Measurements from ENCODE around the gene SLC25A21.

Gene SLC25A21

GRCh38 chr14:37129047-37129446, 43.4 kb downstream of the SLC25A21 start:
- H3K27ac ChIP-seq (ENCODE audit: low read depth, low read length) = no peak overlapping the region
- no peak overlapping the region for H3K4me3 ChIP-seq (ENCODE audit: low read length)
- no peak overlapping the region for H3K9ac ChIP-seq (ENCODE audit: low read length)
- no peaks in the 10 kb centered on the region for H3K27me3 ChIP-seq (ENCODE audit: control insufficient read depth, insufficient read depth, low read length)
- no peaks in the 10 kb centered on the region for H3K4me1 ChIP-seq (ENCODE audit: control insufficient read depth, insufficient read depth, low read length)
- H3K36me3 ChIP-seq (ENCODE audit: control insufficient read depth, insufficient read depth, low read length) = no peaks in the 10 kb centered on the region

GRCh38 chr14:37124614-37125013, 47.8 kb downstream of the SLC25A21 start:
- Histone ChIP-seq H3K27me3 (ENCODE audit: control insufficient read depth, insufficient read depth, low read length) (no peaks in the 10 kb centered on the region), H3K27ac (ENCODE audit: low read depth, low read length) (no peak overlapping the region), H3K4me3 (ENCODE audit: low read length) (no peak overlapping the region), H3K9ac (ENCODE audit: low read length) (no peak overlapping the region), H3K36me3 (ENCODE audit: control insufficient read depth, insufficient read depth, low read length) (no peaks in the 10 kb centered on the region), H3K4me1 (ENCODE audit: control insufficient read depth, insufficient read depth, low read length) (no peaks in the 10 kb centered on the region)

- H3K9ac ChIP-seq (ENCODE audit: low read length) = no peak overlapping the region
- H3K27ac ChIP-seq (ENCODE audit: low read depth, low read length) = no peak overlapping the region
- H3K36me3 ChIP-seq (ENCODE audit: control insufficient read depth, insufficient read depth, low read length) = no peaks in the 10 kb centered on the region
- H3K4me3 ChIP-seq (ENCODE audit: low read length) = no peak overlapping the region
- H3K27me3 ChIP-seq (ENCODE audit: control insufficient read depth, insufficient read depth, low read length) = no peaks in the 10 kb centered on the region
- no peaks in the 10 kb centered on the region for H3K4me1 ChIP-seq (ENCODE audit: control insufficient read depth, insufficient read depth, low read length)
These were observed 49.3 kb downstream of the SLC25A21 start for GRCh38 chr14:37122919-37123639.

- Histone ChIP-seq H3K27me3 (ENCODE audit: control insufficient read depth, insufficient read depth, low read length) (no peaks in the 10 kb centered on the region), H3K36me3 (ENCODE audit: control insufficient read depth, insufficient read depth, low read length) (no peaks in the 10 kb centered on the region), H3K4me1 (ENCODE audit: control insufficient read depth, insufficient read depth, low read length) (no peaks in the 10 kb centered on the region), H3K4me3 (ENCODE audit: low read length) (no peak overlapping the region), H3K9ac (ENCODE audit: low read length) (no peak overlapping the region), H3K27ac (ENCODE audit: low read depth, low read length) (no peak overlapping the region)
These were observed 50.1 kb downstream of the SLC25A21 start for GRCh38 chr14:37122288-37122687.

GRCh38 chr14:37118673-37119366, 53.6 kb downstream of the SLC25A21 start:
- no peaks in the 10 kb centered on the region for H3K36me3 ChIP-seq (ENCODE audit: control insufficient read depth, insufficient read depth, low read length)
- H3K27ac ChIP-seq (ENCODE audit: low read depth, low read length) = no peak overlapping the region
- no peaks in the 10 kb centered on the region for H3K27me3 ChIP-seq (ENCODE audit: control insufficient read depth, insufficient read depth, low read length)
- no peaks in the 10 kb centered on the region for H3K4me1 ChIP-seq (ENCODE audit: control insufficient read depth, insufficient read depth, low read length)
- H3K9ac ChIP-seq (ENCODE audit: low read length) = no peak overlapping the region
- H3K4me3 ChIP-seq (ENCODE audit: low read length) = no peak overlapping the region

- H3K27me3 ChIP-seq (ENCODE audit: control insufficient read depth, insufficient read depth, low read length) = no peaks in the 10 kb centered on the region
- H3K27ac ChIP-seq (ENCODE audit: low read depth, low read length) = no peak overlapping the region
- no peaks in the 10 kb centered on the region for H3K4me1 ChIP-seq (ENCODE audit: control insufficient read depth, insufficient read depth, low read length)
- H3K4me3 ChIP-seq (ENCODE audit: low read length) = no peak overlapping the region
- no peaks in the 10 kb centered on the region for H3K36me3 ChIP-seq (ENCODE audit: control insufficient read depth, insufficient read depth, low read length)
- no peak overlapping the region for H3K9ac ChIP-seq (ENCODE audit: low read length)
These were observed 55.2 kb downstream of the SLC25A21 start for GRCh38 chr14:37116933-37117849.

GRCh38 chr14:37115406-37115805, 57.0 kb downstream of the SLC25A21 start:
- Histone ChIP-seq H3K27me3 (ENCODE audit: control insufficient read depth, insufficient read depth, low read length) (no peaks in the 10 kb centered on the region), H3K27ac (ENCODE audit: low read depth, low read length) (no peak overlapping the region), H3K9ac (ENCODE audit: low read length) (no peak overlapping the region), H3K4me1 (ENCODE audit: control insufficient read depth, insufficient read depth, low read length) (no peaks in the 10 kb centered on the region), H3K4me3 (ENCODE audit: low read length) (no peak overlapping the region), H3K36me3 (ENCODE audit: control insufficient read depth, insufficient read depth, low read length) (no peaks in the 10 kb centered on the region)

GRCh38 chr14:37114559-37114958, 57.8 kb downstream of the SLC25A21 start:
- H3K27ac ChIP-seq (ENCODE audit: low read depth, low read length) = no peak overlapping the region
- no peak overlapping the region for H3K9ac ChIP-seq (ENCODE audit: low read length)
- no peaks in the 10 kb centered on the region for H3K27me3 ChIP-seq (ENCODE audit: control insufficient read depth, insufficient read depth, low read length)
- no peak overlapping the region for H3K4me3 ChIP-seq (ENCODE audit: low read length)
- no peaks in the 10 kb centered on the region for H3K36me3 ChIP-seq (ENCODE audit: control insufficient read depth, insufficient read depth, low read length)
- no peaks in the 10 kb centered on the region for H3K4me1 ChIP-seq (ENCODE audit: control insufficient read depth, insufficient read depth, low read length)

GRCh38 chr14:37114002-37114401, 58.4 kb downstream of the SLC25A21 start:
- no peak overlapping the region for H3K27ac ChIP-seq (ENCODE audit: low read depth, low read length)
- H3K4me3 ChIP-seq (ENCODE audit: low read length) = no peak overlapping the region
- H3K9ac ChIP-seq (ENCODE audit: low read length) = no peak overlapping the region
- H3K4me1 ChIP-seq (ENCODE audit: control insufficient read depth, insufficient read depth, low read length) = no peaks in the 10 kb centered on the region
- H3K27me3 ChIP-seq (ENCODE audit: control insufficient read depth, insufficient read depth, low read length) = no peaks in the 10 kb centered on the region
- no peaks in the 10 kb centered on the region for H3K36me3 ChIP-seq (ENCODE audit: control insufficient read depth, insufficient read depth, low read length)

GRCh38 chr14:37098132-37098531, 74.3 kb downstream of the SLC25A21 start:
- Histone ChIP-seq H3K4me1 (ENCODE audit: control insufficient read depth, insufficient read depth, low read length) (no peaks in the 10 kb centered on the region), H3K4me3 (ENCODE audit: low read length) (no peak overlapping the region), H3K27ac (ENCODE audit: low read depth, low read length) (no peak overlapping the region), H3K36me3 (ENCODE audit: control insufficient read depth, insufficient read depth, low read length) (no peaks in the 10 kb centered on the region), H3K9ac (ENCODE audit: low read length) (no peak overlapping the region), H3K27me3 (ENCODE audit: control insufficient read depth, insufficient read depth, low read length) (no peaks in the 10 kb centered on the region)

- Histone ChIP-seq H3K4me1 (ENCODE audit: control insufficient read depth, insufficient read depth, low read length) (no peaks in the 10 kb centered on the region), H3K36me3 (ENCODE audit: control insufficient read depth, insufficient read depth, low read length) (no peaks in the 10 kb centered on the region), H3K9ac (ENCODE audit: low read length) (no peak overlapping the region), H3K4me3 (ENCODE audit: low read length) (no peak overlapping the region), H3K27me3 (ENCODE audit: control insufficient read depth, insufficient read depth, low read length) (no peaks in the 10 kb centered on the region), H3K27ac (ENCODE audit: low read depth, low read length) (no peak overlapping the region)
These were observed 77.9 kb downstream of the SLC25A21 start for GRCh38 chr14:37094502-37094901.

- Histone ChIP-seq H3K27ac (ENCODE audit: low read depth, low read length) (no peak overlapping the region), H3K36me3 (ENCODE audit: control insufficient read depth, insufficient read depth, low read length) (no peaks in the 10 kb centered on the region), H3K9ac (ENCODE audit: low read length) (no peak overlapping the region), H3K27me3 (ENCODE audit: control insufficient read depth, insufficient read depth, low read length) (no peaks in the 10 kb centered on the region), H3K4me3 (ENCODE audit: low read length) (no peak overlapping the region), H3K4me1 (ENCODE audit: control insufficient read depth, insufficient read depth, low read length) (no peaks in the 10 kb centered on the region)
These were observed 79.0 kb downstream of the SLC25A21 start for GRCh38 chr14:37093364-37093763.
